Measurements from ENCODE around the gene GRID1.
"Not testable (repeated sequence)": the region's sequence is repeated elsewhere in the genome, so short reads cannot be mapped to it uniquely, and the experiment has no call there.

Gene GRID1

DNA sequence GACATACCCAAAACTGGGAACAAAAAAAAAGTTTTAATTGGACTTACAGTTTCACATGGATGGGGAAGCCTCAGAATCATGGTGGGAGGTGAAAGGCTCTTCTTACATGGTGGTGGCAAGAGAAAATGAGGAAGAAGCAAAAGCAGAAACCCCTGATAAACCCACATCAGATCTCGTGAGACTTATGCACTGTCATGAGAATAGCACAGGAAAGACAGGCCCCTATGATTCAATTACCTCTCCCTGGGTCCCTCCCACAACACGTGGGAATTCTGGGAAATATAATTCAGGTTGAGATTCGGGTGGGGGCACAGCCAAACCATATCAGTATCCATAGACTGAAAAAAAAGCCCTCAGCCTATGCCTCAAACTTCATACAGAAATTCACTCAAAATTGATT, 647.2 kb downstream of the GRID1 start:
- DNase-seq (ENCODE audit: low read depth in 1 of 2, low spot score in 1 of 2): no peak
- no peak for TF ChIP-seq JUND (IDR thresholded peaks at IDR 0.05; ENCODE audit: low read depth)
- in situ Hi-C loops (cut with HindIII; ENCODE audit: low pct_unique_long_range_greater_than_20kb, low sequenced_read_pairs): no loop called here

DNA sequence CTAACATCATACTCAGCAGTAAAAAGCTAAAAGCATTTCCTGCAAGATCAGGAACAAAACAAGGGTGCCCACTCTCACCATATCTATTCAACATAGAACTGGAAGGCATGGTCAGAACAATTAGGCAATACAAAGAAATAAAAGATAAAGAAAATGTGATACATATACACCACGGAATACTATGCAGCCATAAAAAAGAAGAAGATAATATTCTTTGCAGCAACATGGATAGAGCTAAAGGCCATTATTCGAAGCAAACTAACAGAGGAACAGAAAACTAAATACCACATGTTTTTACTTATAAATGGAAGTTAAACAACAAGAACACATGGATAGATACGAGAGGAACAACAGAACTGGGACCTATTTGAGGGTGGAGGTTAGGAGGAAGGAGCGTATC, 652.7 kb downstream of the GRID1 start:
- in situ Hi-C loops (cut with HindIII; ENCODE audit: low pct_unique_long_range_greater_than_20kb, low sequenced_read_pairs): no loop called here
- TF ChIP-seq JUND (IDR thresholded peaks at IDR 0.05; ENCODE audit: low read depth): no peak
- no peak for DNase-seq (ENCODE audit: low read depth in 1 of 2, low spot score in 1 of 2)

DNA sequence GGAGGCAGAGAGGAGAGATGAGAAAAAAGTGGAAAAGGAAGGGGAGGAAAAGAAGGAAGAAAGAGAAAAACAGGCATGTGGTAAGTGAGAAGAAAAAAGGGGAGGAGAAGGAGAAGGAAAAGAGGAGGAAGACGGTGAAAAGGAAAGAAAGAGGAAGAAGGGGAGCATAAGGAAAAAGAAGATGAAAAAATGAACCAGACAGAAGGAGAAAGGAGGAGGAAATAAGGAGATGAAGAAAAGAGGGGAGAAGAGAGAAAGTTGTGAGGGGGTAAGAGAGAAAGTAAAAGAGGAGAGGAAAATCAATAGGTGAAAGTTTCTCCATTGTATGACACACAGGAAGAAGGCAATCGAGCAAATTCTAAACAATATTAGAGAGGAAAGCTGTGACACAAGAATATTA, 663.8 kb downstream of the GRID1 start:
- no peak for TF ChIP-seq JUND (IDR thresholded peaks at IDR 0.05; ENCODE audit: low read depth)
- in situ Hi-C loops (cut with HindIII; ENCODE audit: low pct_unique_long_range_greater_than_20kb, low sequenced_read_pairs): no loop called here
- no peak for DNase-seq (ENCODE audit: low read depth in 1 of 2, low spot score in 1 of 2)

DNA sequence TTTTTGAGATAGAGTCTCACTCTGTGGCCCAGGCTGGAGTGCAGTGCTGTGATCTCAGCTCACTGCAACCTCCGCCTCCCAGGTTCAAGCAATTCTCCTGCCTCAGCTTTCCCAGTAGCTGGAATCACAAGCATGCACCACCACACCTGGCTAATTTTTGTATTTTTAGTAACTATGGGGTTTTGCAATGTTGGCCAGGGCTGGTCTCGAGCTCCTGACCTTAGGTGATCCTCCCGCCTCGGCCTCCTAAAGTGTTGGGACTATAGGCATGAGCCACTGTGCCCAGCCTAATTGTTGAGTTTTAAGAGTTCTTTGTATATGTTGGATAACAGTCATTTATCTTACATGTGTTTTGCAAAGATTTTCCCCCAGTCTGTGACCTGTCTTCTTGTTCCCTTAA, 667.5 kb downstream of the GRID1 start:
- in situ Hi-C loops (cut with HindIII; ENCODE audit: low pct_unique_long_range_greater_than_20kb, low sequenced_read_pairs); DNase-seq (ENCODE audit: low read depth in 1 of 2, low spot score in 1 of 2): not testable (repeated sequence)

DNA sequence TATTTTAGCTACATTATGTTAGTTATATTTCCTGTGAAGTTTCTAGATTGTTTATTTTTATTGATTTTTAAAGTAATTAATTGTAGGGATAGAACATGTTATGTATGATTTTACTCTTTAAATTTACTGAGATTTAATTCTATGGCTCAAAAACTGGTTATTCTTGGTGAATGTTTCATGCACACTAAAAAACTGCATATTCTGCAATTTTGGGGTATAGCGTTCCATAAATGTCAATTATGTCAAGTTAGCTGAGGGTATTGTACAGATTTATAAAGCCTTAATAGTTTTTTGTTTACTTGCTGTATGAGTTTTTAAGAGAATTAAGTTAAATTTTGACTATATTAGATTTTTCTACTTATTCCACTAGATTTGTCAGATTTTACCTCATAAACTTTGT, 669.7 kb downstream of the GRID1 start:
- TF ChIP-seq JUND (IDR thresholded peaks at IDR 0.05; ENCODE audit: low read depth): no peak
- in situ Hi-C loops (cut with HindIII; ENCODE audit: low pct_unique_long_range_greater_than_20kb, low sequenced_read_pairs): no loop called here
- DNase-seq (ENCODE audit: low read depth in 1 of 2, low spot score in 1 of 2): no peak

DNA sequence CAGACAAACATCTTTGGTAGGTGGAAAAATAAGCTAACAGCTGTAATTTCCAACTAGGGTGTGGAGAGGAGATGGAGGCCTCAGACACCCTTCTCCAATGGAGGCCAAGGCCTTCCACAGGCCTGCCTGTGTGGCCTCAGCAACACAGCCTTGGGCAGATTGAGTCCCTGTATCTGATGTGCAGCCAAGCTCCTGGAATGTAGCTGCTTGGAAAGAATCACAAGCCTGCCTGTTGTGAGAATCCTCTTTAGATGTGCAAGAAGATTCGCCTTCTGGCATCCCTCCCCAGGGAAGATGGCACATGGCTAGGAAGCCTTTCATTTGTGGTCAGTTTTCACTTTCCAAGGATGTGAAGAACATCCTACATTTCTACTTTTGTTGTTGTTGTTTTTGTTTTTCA, 684.0 kb downstream of the GRID1 start:
- TF ChIP-seq JUND (IDR thresholded peaks at IDR 0.05; ENCODE audit: low read depth): no peak
- no peak for DNase-seq (ENCODE audit: low read depth in 1 of 2, low spot score in 1 of 2)
- in situ Hi-C loops (cut with HindIII; ENCODE audit: low pct_unique_long_range_greater_than_20kb, low sequenced_read_pairs): no loop called here

DNA sequence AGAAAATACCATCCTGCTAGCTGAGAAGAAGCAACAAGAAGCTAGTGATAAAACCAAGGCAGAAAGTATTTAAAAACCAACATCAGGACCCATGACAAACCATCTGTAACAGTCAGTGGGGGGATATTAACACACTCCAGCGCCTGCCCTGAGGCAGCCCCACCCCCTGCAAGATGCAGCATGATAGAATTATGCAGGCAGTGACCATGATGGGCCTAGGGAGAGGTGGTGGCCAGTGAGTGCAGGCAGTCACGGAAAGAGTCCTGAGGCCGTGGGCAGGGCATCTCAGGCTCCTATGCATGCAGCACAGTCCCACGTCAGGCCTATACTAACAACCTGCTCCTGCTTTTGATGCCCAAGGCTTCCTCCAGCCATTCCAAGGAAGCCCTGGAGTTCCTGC, 686.9 kb downstream of the GRID1 start:
- DNase-seq (ENCODE audit: low read depth in 1 of 2, low spot score in 1 of 2): no peak
- TF ChIP-seq JUND (IDR thresholded peaks at IDR 0.05; ENCODE audit: low read depth): no peak
- in situ Hi-C loops (cut with HindIII; ENCODE audit: low pct_unique_long_range_greater_than_20kb, low sequenced_read_pairs): no loop called here

DNA sequence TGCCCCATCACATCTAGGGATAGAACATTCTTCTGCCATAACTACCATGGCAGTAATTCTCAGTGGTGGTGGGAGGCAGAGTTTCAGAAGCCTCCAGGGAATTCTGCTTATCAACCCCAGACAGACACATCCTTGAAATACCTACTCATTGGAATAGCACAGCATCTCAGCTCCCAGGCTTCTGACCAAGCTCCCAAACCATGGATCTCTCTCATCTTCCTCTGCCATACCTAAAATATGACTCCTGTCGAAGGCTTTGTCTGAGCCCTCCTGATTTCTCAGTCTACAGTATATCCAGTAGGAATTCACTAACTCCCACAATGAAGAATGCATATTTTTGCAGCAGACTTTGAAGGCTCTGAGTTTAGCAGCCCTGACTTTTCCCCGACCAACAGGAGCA, 687.5 kb downstream of the GRID1 start:
- TF ChIP-seq JUND (IDR thresholded peaks at IDR 0.05; ENCODE audit: low read depth): no peak
- in situ Hi-C loops (cut with HindIII; ENCODE audit: low pct_unique_long_range_greater_than_20kb, low sequenced_read_pairs): no loop called here

DNA sequence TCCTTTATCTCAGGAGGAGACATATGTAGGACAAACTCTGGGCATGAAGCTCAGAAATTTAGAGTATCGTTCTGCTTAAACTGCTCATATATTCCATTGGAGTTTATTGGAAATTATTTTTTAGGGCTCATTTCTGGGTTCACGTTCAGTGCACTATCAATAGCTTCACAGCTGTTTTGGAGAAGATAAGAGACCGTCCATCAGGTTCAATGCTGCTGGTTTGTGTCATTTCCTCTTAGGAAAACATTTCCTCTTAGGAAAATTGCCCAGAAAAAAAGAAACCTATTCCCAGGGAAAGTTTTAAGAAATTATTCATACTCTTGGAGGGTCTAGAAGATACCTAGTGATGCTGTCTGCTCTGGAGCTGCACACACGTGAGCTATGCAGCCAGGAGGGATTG, 691.7 kb downstream of the GRID1 start:
- in situ Hi-C loops (cut with HindIII; ENCODE audit: low pct_unique_long_range_greater_than_20kb, low sequenced_read_pairs): no loop called here
- no peak for DNase-seq (ENCODE audit: low read depth in 1 of 2, low spot score in 1 of 2)
- no peak for TF ChIP-seq JUND (IDR thresholded peaks at IDR 0.05; ENCODE audit: low read depth)

More for the DNA sequence above, 687.5 kb downstream of the GRID1 start:
- no peak for DNase-seq (ENCODE audit: low read depth in 1 of 2, low spot score in 1 of 2)

DNA sequence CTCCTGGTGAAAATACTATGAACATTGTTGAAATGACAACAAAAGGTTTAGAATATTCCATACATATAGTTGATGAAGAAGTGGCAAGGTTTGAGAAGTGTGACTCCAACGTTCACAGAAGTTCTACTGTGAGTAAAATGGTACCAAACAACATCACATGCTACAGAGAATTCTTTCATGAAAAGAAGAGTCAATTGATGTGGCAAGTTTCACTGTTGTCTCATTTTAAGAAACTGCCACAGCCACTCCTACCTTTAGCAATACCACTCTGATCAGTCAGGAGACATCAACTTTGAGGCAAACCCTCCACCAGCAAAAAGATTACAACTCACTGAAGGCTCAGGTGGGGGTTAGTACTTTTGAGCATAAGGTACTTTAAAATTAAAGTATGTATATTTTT, 693.3 kb downstream of the GRID1 start:
- no peak for DNase-seq (ENCODE audit: low read depth in 1 of 2, low spot score in 1 of 2)
- in situ Hi-C loops (cut with HindIII; ENCODE audit: low pct_unique_long_range_greater_than_20kb, low sequenced_read_pairs): no loop called here
- no peak for TF ChIP-seq JUND (IDR thresholded peaks at IDR 0.05; ENCODE audit: low read depth)

DNA sequence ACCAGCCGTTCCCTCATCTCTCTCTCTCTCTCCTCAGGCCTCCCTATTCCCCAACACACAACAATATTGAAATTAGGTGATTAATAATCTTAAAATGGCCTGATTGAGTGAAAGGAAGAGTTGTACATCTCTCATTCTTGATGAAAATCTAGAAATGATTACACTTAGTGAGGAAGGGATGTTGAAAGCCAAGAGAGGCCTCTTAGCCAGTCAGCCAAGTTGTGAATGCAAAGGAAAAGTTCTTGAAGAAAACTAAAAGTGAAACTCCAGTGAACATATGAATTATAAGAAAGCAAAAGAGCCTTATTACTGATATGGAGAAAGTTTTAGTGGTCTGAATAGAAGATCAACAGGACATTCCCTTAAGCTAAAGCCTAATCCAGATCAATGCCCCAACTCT, 695.1 kb downstream of the GRID1 start:
- no peak for DNase-seq (ENCODE audit: low read depth in 1 of 2, low spot score in 1 of 2)
- TF ChIP-seq JUND (IDR thresholded peaks at IDR 0.05; ENCODE audit: low read depth): no peak
- in situ Hi-C loops (cut with HindIII; ENCODE audit: low pct_unique_long_range_greater_than_20kb, low sequenced_read_pairs): no loop called here

DNA sequence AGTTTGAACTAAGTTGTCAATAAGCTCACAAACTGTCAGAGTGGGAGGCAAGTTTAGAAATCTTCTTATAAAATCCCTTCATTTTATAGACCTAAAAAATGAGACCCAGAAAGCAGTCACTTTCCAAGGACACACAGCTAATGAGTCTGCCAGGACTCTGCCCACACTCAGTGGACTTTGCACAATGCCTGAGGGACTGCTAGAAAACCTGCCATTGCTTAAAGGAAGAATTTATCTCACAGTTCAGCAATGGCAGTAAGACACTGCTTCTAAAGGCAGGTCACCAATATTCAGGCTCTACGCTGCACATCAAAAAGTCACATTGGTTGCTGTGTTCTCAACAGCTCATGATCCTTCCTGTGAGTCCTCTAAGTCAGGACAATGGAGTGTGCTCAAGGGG, 698.1 kb downstream of the GRID1 start:
- in situ Hi-C loops (cut with HindIII; ENCODE audit: low pct_unique_long_range_greater_than_20kb, low sequenced_read_pairs): no loop called here
- no peak for DNase-seq (ENCODE audit: low read depth in 1 of 2, low spot score in 1 of 2)
- TF ChIP-seq JUND (IDR thresholded peaks at IDR 0.05; ENCODE audit: low read depth): no peak

DNA sequence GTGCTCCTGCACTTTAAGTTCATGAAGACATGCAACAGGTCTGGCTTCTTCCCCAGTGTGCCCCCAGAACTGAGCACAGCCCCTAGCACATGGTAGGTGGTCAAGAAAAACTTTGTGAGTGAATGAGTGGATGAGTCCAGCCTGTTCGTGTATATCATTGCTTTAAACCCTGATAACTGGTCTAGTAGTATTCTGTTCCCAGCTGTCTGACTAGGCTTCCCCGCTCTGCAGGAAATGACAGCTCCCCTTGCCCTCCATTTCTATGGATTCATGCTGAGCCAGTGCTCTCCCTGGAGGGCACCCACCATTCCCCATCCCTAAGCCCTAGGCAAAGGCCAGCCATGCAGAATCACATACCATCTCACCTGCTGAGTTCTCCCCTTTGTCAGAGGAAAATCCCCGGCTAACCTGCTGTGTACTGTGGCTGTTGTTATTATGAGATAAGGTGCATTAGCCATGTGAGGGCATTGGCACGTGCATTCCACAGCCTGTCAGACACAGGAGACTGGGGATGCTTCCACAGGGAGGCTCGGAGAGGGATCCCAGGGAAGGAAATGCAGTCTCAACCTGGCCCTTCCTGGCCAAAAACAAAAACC, 698.9 kb downstream of the GRID1 start:
- no peak for TF ChIP-seq JUND (IDR thresholded peaks at IDR 0.05; ENCODE audit: low read depth)
- in situ Hi-C loops (cut with HindIII; ENCODE audit: low pct_unique_long_range_greater_than_20kb, low sequenced_read_pairs): no loop called here
- no peak for DNase-seq (ENCODE audit: low read depth in 1 of 2, low spot score in 1 of 2)

DNA sequence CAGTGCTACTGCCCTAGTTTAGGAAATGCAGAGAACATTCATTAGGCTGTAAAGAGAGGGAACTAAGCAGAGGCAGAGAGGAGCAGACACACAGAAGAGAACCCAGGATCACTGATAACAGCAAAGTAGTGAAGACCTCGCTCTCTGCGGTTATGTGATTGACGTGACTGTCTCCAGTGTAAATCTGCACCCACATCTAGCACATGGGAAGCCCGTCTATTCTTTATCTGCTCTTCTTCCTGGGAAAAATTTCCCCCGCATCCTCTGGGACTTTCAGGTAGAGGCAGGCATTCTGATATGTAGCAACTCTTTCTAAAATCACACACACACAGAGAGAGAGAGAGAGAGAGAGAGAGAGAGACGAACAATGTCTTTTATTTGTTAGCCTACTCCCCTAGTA, 699.6 kb downstream of the GRID1 start:
- in situ Hi-C loops (cut with HindIII; ENCODE audit: low pct_unique_long_range_greater_than_20kb, low sequenced_read_pairs): no loop called here

More for the DNA sequence above, 699.6 kb downstream of the GRID1 start:
- no peak for TF ChIP-seq JUND (IDR thresholded peaks at IDR 0.05; ENCODE audit: low read depth)
- no peak for DNase-seq (ENCODE audit: low read depth in 1 of 2, low spot score in 1 of 2)
